Dermis microvascular lymphatic vessel endothelial cell (primary cell): ENCODE results near the gene PHTF2. TPM values are rescaled to one million over a fixed set of nuclear protein-coding genes. Genes with fewer than 3 reads are reported as not detected.
A peak's percentile ranks its signal among the peaks of the same experiment; 100 is the strongest.

ENCODE experiments used
- DNase-seq, 2 donors: peaks; one replicate each; pipeline versions ENCODE4 v3.0.0 to v3.0.0-alpha.2; 2010; ENCODE audit warnings: low read depth in 2 of 2
- total RNA-seq: library from RNA; depleted of rRNA; stranded (reverse); fragments of >200 nt; gene quantifications from 2 replicates; pipeline ENCODE4 v1.2.1, GENCODE V29; 2014

PHTF2 gene
- total RNA-seq, 1 donor from 2014 or later = 10.5 TPM

GRCh38 chr7:77794000-77794399 lies 4.6 kb upstream of the PHTF2 start:
- DNase-seq = no peak

- DNase-seq = no peak
Measured at GRCh38 chr7:77796109-77796508, 2.5 kb upstream of the PHTF2 start.

- DNase-seq = no peak
Measured at GRCh38 chr7:77796960-77797359, 1.6 kb upstream of the PHTF2 start.

GRCh38 chr7:77797734-77798393 lies 709 bp upstream of the PHTF2 start:
- DNase-seq = peak in 1 of 2 donors; percentile 18

GRCh38 chr7:77799078-77799964 lies 748 bp downstream of the PHTF2 start:
- peak in 1 of 2 donors; percentile 42 for DNase-seq

- DNase-seq = peak in 1 of 2 donors; percentile 10
Measured at GRCh38 chr7:77800158-77800557, 1.6 kb downstream of the PHTF2 start.

GRCh38 chr7:77800730-77801129 lies 2.2 kb downstream of the PHTF2 start:
- no peak for DNase-seq

GRCh38 chr7:77802557-77803405 lies 4.2 kb downstream of the PHTF2 start:
- peak; percentile 14 to 60 for DNase-seq

- DNase-seq = no peak
Measured at GRCh38 chr7:77806425-77806824, 7.9 kb downstream of the PHTF2 start.

- DNase-seq = no peak
Measured at GRCh38 chr7:77808517-77808916, 9.9 kb downstream of the PHTF2 start.

GRCh38 chr7:77811516-77812289 lies 13.1 kb downstream of the PHTF2 start:
- DNase-seq = peak in 1 of 2 donors; percentile 6

GRCh38 chr7:77812290-77812685 lies 13.7 kb downstream of the PHTF2 start:
- peak in 1 of 2 donors; percentile 19 for DNase-seq

- no peak for DNase-seq
Measured at GRCh38 chr7:77813180-77813579, 14.6 kb downstream of the PHTF2 start.

GRCh38 chr7:77819021-77819420 lies 20.4 kb downstream of the PHTF2 start:
- no peak for DNase-seq

GRCh38 chr7:77820967-77821366 lies 22.4 kb downstream of the PHTF2 start:
- DNase-seq = no peak

GRCh38 chr7:77822269-77822668 lies 23.7 kb downstream of the PHTF2 start:
- no peak for DNase-seq

GRCh38 chr7:77823787-77824186 lies 25.2 kb downstream of the PHTF2 start:
- no peak for DNase-seq

GRCh38 chr7:77824636-77825035 lies 26.1 kb downstream of the PHTF2 start:
- DNase-seq = no peak

- DNase-seq = no peak
Measured at GRCh38 chr7:77825131-77825530, 26.6 kb downstream of the PHTF2 start.

- DNase-seq = no peak
Measured at GRCh38 chr7:77826300-77826699, 27.7 kb downstream of the PHTF2 start.

GRCh38 chr7:77827999-77828398 lies 29.4 kb downstream of the PHTF2 start:
- no peak for DNase-seq
